Measurements from ENCODE around the gene R3HDML. TPM values are rescaled to one million over a fixed set of nuclear protein-coding genes. Genes with fewer than 3 reads are reported as not detected.

Gene R3HDML
- total and polyA plus RNA-seq, 9 donors, result not detected

GRCh38 chr20:44395461-44396340 is 58.9 kb downstream of the R3HDML start:
- intact Hi-C loops (cut with DNase I), result loop anchor here in 1 of 4 donors (10.0 kb wide), 1 partner anchor 219 kb away; no protein-coding TSS in a partner anchor
- no peak for DNase-seq
- no peaks in the 10 kb centered on the region for H3K27me3 ChIP-seq
- 72 to 76% (median 74%) methylated on average over 11 of the region's 11 CpGs for WGBS, 3 donors
- peak overlapping the region in 1 of 2 donors; percentile 21 for H3K27ac ChIP-seq
- H3K4me3 ChIP-seq, result no peak overlapping the region
- no peaks in the 10 kb centered on the region for H3K9me3 ChIP-seq
- TF ChIP-seq CTCF (IDR thresholded peaks at IDR 0.05) (no peak), POLR2A (IDR thresholded peaks at IDR 0.05) (no peak), EP300 (IDR thresholded peaks at IDR 0.05) (no peak)
- H3K36me3 ChIP-seq, result no peaks in the 10 kb centered on the region
- peaks cover 16% of the 10 kb centered on the region for H3K4me1 ChIP-seq (ENCODE audit: insufficient read depth)

- no peaks in the 10 kb centered on the region for H3K9me3 ChIP-seq
- no peaks in the 10 kb centered on the region for H3K27me3 ChIP-seq
- H3K4me1 ChIP-seq (ENCODE audit: insufficient read depth), result peaks cover 16% of the 10 kb centered on the region
- TF ChIP-seq POLR2A (IDR thresholded peaks at IDR 0.05), result no peak
- no peak overlapping the region for H3K27ac ChIP-seq
- no peak for DNase-seq
- no peaks in the 10 kb centered on the region for H3K36me3 ChIP-seq
- no peak overlapping the region for H3K4me3 ChIP-seq
- intact Hi-C loops (cut with DNase I), result loop anchor here in 1 of 4 donors (10.0 kb wide), 1 partner anchor 218 kb away; no protein-coding TSS in a partner anchor
- 51 to 65% (median 53%) methylated on average over 8 of the region's 8 CpGs for WGBS, 3 donors
These were observed 59.7 kb downstream of the R3HDML start for GRCh38 chr20:44396369-44397130.

- no peak overlapping the region for H3K27ac ChIP-seq
- no peak for TF ChIP-seq EP300 (IDR thresholded peaks at IDR 0.05)
- no peak for TF ChIP-seq POLR2A (IDR thresholded peaks at IDR 0.05)
- no peak for TF ChIP-seq CTCF (IDR thresholded peaks at IDR 0.05)
- 75 to 81% (median 80%) methylated on average over 2 of the region's 2 CpGs for WGBS, 3 donors
- intact Hi-C loops (cut with DNase I), result loop anchor here in 1 of 4 donors (10.0 kb wide), 1 partner anchor 216 kb away; no protein-coding TSS in a partner anchor
- no peaks in the 10 kb centered on the region for H3K27me3 ChIP-seq
- no peaks in the 10 kb centered on the region for H3K36me3 ChIP-seq
- peaks cover 7% of the 10 kb centered on the region for H3K4me1 ChIP-seq (ENCODE audit: insufficient read depth)
- H3K4me3 ChIP-seq, result no peak overlapping the region
- H3K9me3 ChIP-seq, result no peaks in the 10 kb centered on the region
- no peak for DNase-seq
These were observed 61.5 kb downstream of the R3HDML start for GRCh38 chr20:44398335-44398734.

GRCh38 chr20:44399446-44399845 is 62.6 kb downstream of the R3HDML start:
- TF ChIP-seq EP300 (IDR thresholded peaks at IDR 0.05) (no peak), CTCF (IDR thresholded peaks at IDR 0.05) (no peak), POLR2A (IDR thresholded peaks at IDR 0.05) (no peak)
- Histone ChIP-seq H3K27ac (no peak overlapping the region), H3K4me1 (ENCODE audit: insufficient read depth) (peaks cover 1% of the 10 kb centered on the region), H3K9me3 (no peaks in the 10 kb centered on the region), H3K27me3 (no peaks in the 10 kb centered on the region), H3K36me3 (no peaks in the 10 kb centered on the region), H3K4me3 (no peak overlapping the region)
- WGBS, 3 donors, result 74 to 80% (median 79%) methylated on average over 3 of the region's 3 CpGs
- intact Hi-C loops (cut with DNase I), result loop anchor here in 1 of 4 donors (10.0 kb wide), 1 partner anchor 215 kb away; no protein-coding TSS in a partner anchor
- DNase-seq, result no peak
